GM12872 (cell line): ENCODE data around the gene TSC22D3.

Source experiments
- CTCF ChIP-seq: IDR thresholded peaks from 3 replicates; pipeline ENCODE4 v1.5.1; 2011; ENCODE audit warnings: low read depth, mild to moderate bottlenecking, low read length, moderate library complexity; ENCODE audit not compliant: insufficient read depth

TSC22D3 gene

GRCh38 chrX:107709266-107709806 lies 66.3 kb downstream of the TSC22D3 start:
- TF ChIP-seq CTCF = no peak

- no peak for TF ChIP-seq CTCF
These were observed 66.8 kb downstream of the TSC22D3 start for GRCh38 chrX:107708762-107709161.

GRCh38 chrX:107707866-107708265 lies 67.7 kb downstream of the TSC22D3 start:
- no peak for TF ChIP-seq CTCF

- no peak for TF ChIP-seq CTCF
These were observed 69.3 kb downstream of the TSC22D3 start for GRCh38 chrX:107706309-107706708.

- no peak for TF ChIP-seq CTCF
These were observed 71.0 kb downstream of the TSC22D3 start for GRCh38 chrX:107704587-107704986.

- TF ChIP-seq CTCF = no peak
These were observed 71.4 kb downstream of the TSC22D3 start for GRCh38 chrX:107704181-107704580.

GRCh38 chrX:107701493-107702121 lies 74.0 kb downstream of the TSC22D3 start:
- TF ChIP-seq CTCF = no peak

- no peak for TF ChIP-seq CTCF
These were observed 74.8 kb downstream of the TSC22D3 start for GRCh38 chrX:107700790-107701189.
